HEK293 (cell line): Measurements from ENCODE around the gene LRRK1.

Experiments
- CTCF ChIA-PET: fragments of 350-600 bp; formaldehyde crosslinking; extraction: SDS; loops from one replicate; lab custom pipeline; 2021; ENCODE audit warnings: antibody characterized with exemption; lab: Yijun Ruan, JAX
- POLR2A ChIA-PET: fragments of 300-600 bp; formaldehyde crosslinking; extraction: SDS; loops from one replicate; lab custom pipeline; 2020; ENCODE audit warnings: antibody characterized with exemption, inconsistent platforms; lab: Yijun Ruan, JAX
- H3K27ac ChIP-seq: fragments of 200-500 bp; sonication (Bioruptor generic); 2 replicates; pipeline ENCODE4 v1.5.1; 2014; ENCODE audit warnings: low read depth, low read length, control low read depth, inconsistent platforms; ENCODE audit errors: extremely low read depth
- H3K36me3 ChIP-seq, 2 experiments: fragments of 200-500 bp in 1 of 2; sonication (Bioruptor generic) in 1 of 2; 1 replicate in 1 of 2; 2 replicates in 1 of 2; pipeline ENCODE4 v1.5.1; 2014 to 2017; ENCODE audit warnings: inconsistent platforms in 2 of 2, low read length in 2 of 2; ENCODE audit not compliant: control insufficient read depth in 2 of 2, insufficient read depth in 1 of 2
- H3K4me1 ChIP-seq: fragments of 200-500 bp; sonication (Bioruptor generic); 2 replicates; pipeline ENCODE4 v1.5.1; 2014; ENCODE audit warnings: mild to moderate bottlenecking, low read length, inconsistent platforms; ENCODE audit not compliant: control insufficient read depth, insufficient read depth
- H3K4me3 ChIP-seq: 2 replicates; pipeline ENCODE4 v1.5.1; 2011; ENCODE audit warnings: low read depth, mild to moderate bottlenecking, control low read depth, low read length, moderate library complexity
- H3K9me3 ChIP-seq: fragments of 200-500 bp; sonication (Bioruptor generic); 2 replicates; pipeline ENCODE4 v1.5.1; 2014; ENCODE audit warnings: low read depth, low read length, inconsistent platforms; ENCODE audit not compliant: control insufficient read depth, insufficient read depth
- CTCF ChIP-seq: fragments of 450-650 bp; formaldehyde crosslinking; IDR thresholded peaks from 2 replicates; pipeline ENCODE4 v1.5.1; 2016; ENCODE audit warnings: missing biosample characterization, missing genetic modification characterization
- KLF17 ChIP-seq: fragments of 450-650 bp; formaldehyde crosslinking; IDR thresholded peaks from 2 replicates; pipeline ENCODE4 v1.5.1; 2016; ENCODE audit warnings: missing biosample characterization, missing genetic modification characterization
- PRDM2 ChIP-seq: fragments of 450-650 bp; formaldehyde crosslinking; IDR thresholded peaks from 2 replicates; pipeline ENCODE4 v1.5.1; 2016; ENCODE audit warnings: missing biosample characterization, missing genetic modification characterization, borderline replicate concordance
- SP3 ChIP-seq: fragments of 450-650 bp; formaldehyde crosslinking; IDR thresholded peaks from 2 replicates; pipeline ENCODE4 v1.5.1; 2016; ENCODE audit warnings: missing biosample characterization, missing genetic modification characterization
- TSHZ1 ChIP-seq: fragments of 450-650 bp; formaldehyde crosslinking; IDR thresholded peaks from 2 replicates; pipeline ENCODE4 v1.5.1; 2016; ENCODE audit warnings: missing biosample characterization, missing genetic modification characterization, borderline replicate concordance
- YY1 ChIP-seq: fragments of 450-650 bp; formaldehyde crosslinking; IDR thresholded peaks from 2 replicates; pipeline ENCODE4 v1.5.1; 2018; ENCODE audit warnings: missing biosample characterization, missing genetic modification characterization
- ZBTB20 ChIP-seq: fragments of 450-650 bp; formaldehyde crosslinking; IDR thresholded peaks from 2 replicates; pipeline ENCODE4 v1.5.1; 2016; ENCODE audit warnings: missing biosample characterization, missing genetic modification characterization
- ZBTB44 ChIP-seq: fragments of 450-650 bp; IDR thresholded peaks from 2 replicates; pipeline ENCODE4 v1.5.1; 2018; ENCODE audit warnings: missing biosample characterization, mild to moderate bottlenecking, missing genetic modification characterization
- ZBTB8A ChIP-seq: fragments of 450-650 bp; formaldehyde crosslinking; IDR thresholded peaks from 2 replicates; pipeline ENCODE4 v1.5.1; 2016; ENCODE audit warnings: missing biosample characterization, missing genetic modification characterization
- ZFP69B ChIP-seq: fragments of 450-650 bp; formaldehyde crosslinking; IDR thresholded peaks from 2 replicates; pipeline ENCODE4 v1.5.1; 2016; ENCODE audit warnings: missing biosample characterization, missing genetic modification characterization
- ZNF10 ChIP-seq: fragments of 450-650 bp; formaldehyde crosslinking; IDR thresholded peaks from 2 replicates; pipeline ENCODE4 v1.5.1; 2017; ENCODE audit warnings: missing biosample characterization, missing genetic modification characterization
- ZNF121 ChIP-seq: fragments of 450-650 bp; formaldehyde crosslinking; IDR thresholded peaks from 2 replicates; pipeline ENCODE4 v1.5.1; 2016; ENCODE audit warnings: missing biosample characterization, missing genetic modification characterization
- ZNF16 ChIP-seq: fragments of 450-650 bp; formaldehyde crosslinking; IDR thresholded peaks from 2 replicates; pipeline ENCODE4 v1.5.1; 2016; ENCODE audit warnings: low read depth, missing biosample characterization, missing genetic modification characterization
- ZNF48 ChIP-seq: fragments of 450-650 bp; formaldehyde crosslinking; IDR thresholded peaks from 2 replicates; pipeline ENCODE4 v1.5.1; 2016; ENCODE audit warnings: missing biosample characterization, missing genetic modification characterization
- ZNF596 ChIP-seq: fragments of 450-650 bp; IDR thresholded peaks from 2 replicates; pipeline ENCODE4 v1.5.0; 2018; ENCODE audit warnings: missing biosample characterization, mild to moderate bottlenecking, missing genetic modification characterization, moderate library complexity
- ZNF692 ChIP-seq: fragments of 450-650 bp; formaldehyde crosslinking; IDR thresholded peaks from 2 replicates; pipeline ENCODE4 v1.5.1; 2016; ENCODE audit warnings: missing biosample characterization, missing genetic modification characterization
- ZNF843 ChIP-seq: fragments of 450-650 bp; formaldehyde crosslinking; IDR thresholded peaks from 2 replicates; pipeline ENCODE4 v1.5.1; 2016; ENCODE audit warnings: missing biosample characterization, missing genetic modification characterization
- ZSCAN30 ChIP-seq: fragments of 450-650 bp; IDR thresholded peaks from 2 replicates; pipeline ENCODE4 v1.5.1; 2018; ENCODE audit warnings: missing biosample characterization, mild to moderate bottlenecking, missing genetic modification characterization, moderate library complexity

Gene LRRK1

GRCh38 chr15:101088271-101088670, 169.1 kb downstream of the LRRK1 start:
- H3K4me3 ChIP-seq, result no peak overlapping the region
- no peaks in the 10 kb centered on the region for H3K36me3 ChIP-seq
- no peaks in the 10 kb centered on the region for H3K9me3 ChIP-seq
- TF ChIP-seq ZNF596 (tag by site-specific recombination) (no peak), ZNF16 (no peak), ZNF48 (tag by site-specific recombination) (no peak)
- CTCF ChIA-PET, result interaction anchor here (0.5 to 8.5 kb wide), 15 partner anchors 21 to 501 kb away, joined by 3 to 78 read pairs (median 3); partner anchors contain the start of gene CHSY1
- no peaks in the 10 kb centered on the region for H3K4me1 ChIP-seq
- POLR2A ChIA-PET, result no interaction called here
- H3K27ac ChIP-seq, result no peak overlapping the region

GRCh38 chr15:101088788-101089578, 169.8 kb downstream of the LRRK1 start:
- Histone ChIP-seq H3K27ac (no peak overlapping the region), H3K4me3 (no peak overlapping the region)
- CTCF ChIA-PET, result interaction anchor here (0.5 to 8.5 kb wide), 23 partner anchors 13 to 518 kb away, joined by 3 to 78 read pairs (median 3); partner anchors contain the start of gene CHSY1
- no peak for TF ChIP-seq KLF17 (tag by site-specific recombination)
- peak; percentile 79 for TF ChIP-seq ZNF692 (tag by site-specific recombination)
- TF ChIP-seq ZSCAN30, result peak; percentile 76; the same call in 1 of the 2 replicates
- no peak for TF ChIP-seq TSHZ1 (tag by site-specific recombination)
- TF ChIP-seq SP3 (tag by site-specific recombination), result peak; percentile 56
- TF ChIP-seq ZBTB44 (tag by site-specific recombination), result 0 out of 2 replicates have a peak, but pooled peaks have one; percentile 21
- TF ChIP-seq ZNF121 (tag by site-specific recombination), result no peak
- peak; percentile 69 for TF ChIP-seq ZFP69B (tag by site-specific recombination)
- TF ChIP-seq ZNF843, result no peak
- TF ChIP-seq PRDM2 (tag by site-specific recombination), result no peak
- peak; percentile 81 for TF ChIP-seq CTCF (tag by site-specific recombination)
- peak; percentile 91 for TF ChIP-seq ZBTB8A (tag by site-specific recombination)
- TF ChIP-seq ZBTB20, result no peak
- no peak for TF ChIP-seq ZNF10 (tag by site-specific recombination)
- TF ChIP-seq YY1 (tag by site-specific recombination), result peak; percentile 82

More at GRCh38 chr15:101088788-101089578, 169.8 kb downstream of the LRRK1 start:
- no peaks in the 10 kb centered on the region for H3K36me3 ChIP-seq
- H3K4me1 ChIP-seq, result no peaks in the 10 kb centered on the region
- POLR2A ChIA-PET, result no interaction called here
- no peaks in the 10 kb centered on the region for H3K9me3 ChIP-seq
